Activated CD8-positive, alpha-beta memory T cell treated with anti-CD3 and anti-CD28 coated beads for 24 hours (primary cell): ENCODE measurements around the gene TTLL10.

ENCODE experiments used
- DNase-seq: peaks from one replicate; pipeline ENCODE4 v3.0.0-alpha.2; 2020

Gene TTLL10

GRCh38 chr1:1161078-1161682, 12.5 kb upstream of the TTLL10 start:
- DNase-seq, result no peak

GRCh38 chr1:1161683-1162079, 12.0 kb upstream of the TTLL10 start:
- DNase-seq, result no peak

- no peak for DNase-seq
Observed at GRCh38 chr1:1162597-1163537, 10.8 kb upstream of the TTLL10 start.

GRCh38 chr1:1163538-1164070, 10.1 kb upstream of the TTLL10 start:
- DNase-seq, result no peak

- DNase-seq, result no peak
Observed at GRCh38 chr1:1164361-1164700, 9.3 kb upstream of the TTLL10 start.

GRCh38 chr1:1164701-1165451, 8.8 kb upstream of the TTLL10 start:
- DNase-seq, result no peak

- DNase-seq, result no peak
Observed at GRCh38 chr1:1165485-1165884, 8.2 kb upstream of the TTLL10 start.

GRCh38 chr1:1165900-1166421, 7.7 kb upstream of the TTLL10 start:
- DNase-seq, result no peak

- DNase-seq, result no peak
Observed at GRCh38 chr1:1166642-1167397, 6.9 kb upstream of the TTLL10 start.

- no peak for DNase-seq
Observed at GRCh38 chr1:1167398-1167821, 6.3 kb upstream of the TTLL10 start.

GRCh38 chr1:1167841-1168450, 5.7 kb upstream of the TTLL10 start:
- DNase-seq, result no peak

- no peak for DNase-seq
Observed at GRCh38 chr1:1168451-1169411, 4.9 kb upstream of the TTLL10 start.

GRCh38 chr1:1169429-1170214, 4.1 kb upstream of the TTLL10 start:
- no peak for DNase-seq

GRCh38 chr1:1170215-1171091, 3.2 kb upstream of the TTLL10 start:
- no peak for DNase-seq

- DNase-seq, result no peak
Observed at GRCh38 chr1:1171161-1171545, 2.5 kb upstream of the TTLL10 start.

- DNase-seq, result peak; percentile 71
Observed at GRCh38 chr1:1171546-1172340, 1.9 kb upstream of the TTLL10 start.

GRCh38 chr1:1173061-1173792, 453 bp upstream of the TTLL10 start:
- no peak for DNase-seq
